DMS79 (cell line): ENCODE data around the gene SDCBP2.

Experiments
- DNase-seq: peaks from one replicate; lab custom pipeline; 2025; lab: John Stamatoyannopoulos, UW

The SDCBP2 gene

DNA sequence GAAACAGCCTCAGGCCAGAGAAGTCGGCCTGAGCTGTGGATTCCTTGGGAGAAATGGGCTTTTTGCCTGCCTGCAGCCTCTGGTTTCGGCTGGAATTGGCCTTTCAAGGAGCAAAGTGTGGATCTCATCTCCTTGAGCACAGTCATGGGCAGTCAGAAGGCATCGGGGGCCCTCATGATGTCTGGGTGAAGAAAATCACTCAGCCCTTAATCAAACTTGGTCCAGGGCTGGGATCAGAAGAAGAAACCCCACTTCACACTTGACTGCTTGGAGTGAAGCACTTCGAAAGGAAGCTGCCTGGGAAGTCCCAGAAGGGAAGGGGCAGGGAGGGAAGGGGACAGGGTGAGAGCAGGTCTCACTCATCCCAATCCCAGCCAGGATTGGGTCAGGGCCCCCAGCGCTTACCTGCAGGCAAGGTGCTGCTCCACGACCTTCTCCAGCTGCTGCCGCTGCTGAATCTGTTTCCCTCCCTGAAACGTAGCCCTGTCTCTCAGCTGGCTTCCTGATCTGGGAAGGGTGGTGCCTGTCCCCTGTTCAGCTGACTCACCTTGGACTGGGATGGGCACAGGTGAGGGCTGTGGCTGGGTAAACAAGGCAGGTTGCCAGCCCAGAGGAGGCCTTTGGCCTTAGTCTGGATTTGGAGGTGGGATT is at the start of gene SDCBP2:
Gene SDCBP2, minus strand, starts transcription at position 460 of the 651 bp plus-strand sequence. CDS start 8,723 bp downstream, outside the sequence.
- peak; percentile 18 for DNase-seq

- no peak for DNase-seq
Observed at GRCh38 chr20:1378735-1379125, 49.8 kb upstream of the SDCBP2 start.

GRCh38 chr20:1377984-1378734 is 49.2 kb upstream of the SDCBP2 start:
- DNase-seq, result no peak

- DNase-seq, result no peak
Observed at GRCh38 chr20:1377341-1377871, 48.5 kb upstream of the SDCBP2 start.

DNA sequence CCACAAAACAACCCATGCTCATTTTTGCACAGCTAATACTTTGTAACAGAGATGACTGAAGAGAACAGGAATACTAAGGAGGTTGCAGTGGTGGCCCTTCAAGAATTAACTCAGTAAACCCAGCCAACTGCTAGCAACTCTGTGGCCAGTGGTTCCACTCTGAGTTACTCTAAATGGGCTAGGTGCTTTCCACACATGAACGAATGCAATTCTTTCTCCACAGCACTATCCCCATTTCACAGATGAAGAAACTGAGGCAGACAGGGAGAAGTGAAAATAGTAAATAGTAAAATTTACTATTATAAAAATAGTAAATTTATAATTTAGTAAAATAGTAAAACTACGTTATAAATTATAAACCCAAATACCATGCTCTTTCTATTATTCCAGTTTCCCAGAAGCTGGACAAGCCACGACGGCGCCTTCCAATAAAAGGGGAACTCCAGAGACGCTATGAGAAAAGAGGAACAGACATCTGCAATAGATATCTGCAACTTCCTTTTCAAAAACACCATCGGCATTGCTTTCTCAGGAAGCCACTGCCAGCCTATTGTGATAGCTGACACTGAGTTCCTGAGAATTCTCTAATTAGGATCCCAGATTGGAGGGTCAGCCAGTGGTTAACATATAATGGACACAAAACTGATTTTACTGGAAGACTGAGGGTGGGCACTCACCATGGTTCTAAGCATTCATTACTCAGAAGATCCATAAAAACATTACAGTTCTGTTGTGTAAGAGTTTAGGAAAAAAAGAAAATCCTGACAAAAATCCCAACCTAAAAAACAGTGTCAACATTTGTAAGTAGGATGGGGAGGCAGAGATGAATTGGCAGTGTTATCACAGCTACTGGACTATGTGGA is 47.7 kb upstream of the SDCBP2 start:
- DNase-seq, result no peak

DNA sequence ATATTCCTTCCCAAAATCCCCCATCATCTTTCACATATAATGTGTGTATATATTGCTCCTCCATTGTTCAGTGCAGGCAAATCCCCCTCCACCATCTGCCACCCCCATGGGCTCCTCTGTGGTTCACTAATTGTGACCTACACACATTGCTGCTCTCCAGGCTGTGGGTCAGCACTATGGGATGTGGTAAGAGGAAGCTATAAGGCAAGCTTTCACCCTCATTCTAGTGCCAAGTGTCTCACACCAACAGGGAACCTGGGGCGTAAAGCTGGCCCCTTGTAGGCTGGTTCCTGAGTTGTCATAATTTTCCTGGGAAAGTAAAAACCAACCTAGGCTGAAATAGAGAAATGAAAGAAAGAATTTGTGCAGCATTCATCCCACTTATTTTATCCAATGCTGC is 47.1 kb upstream of the SDCBP2 start:
- no peak for DNase-seq

- DNase-seq, result peak; percentile 64
Observed at GRCh38 chr20:1375515-1375914, 46.6 kb upstream of the SDCBP2 start.

DNA sequence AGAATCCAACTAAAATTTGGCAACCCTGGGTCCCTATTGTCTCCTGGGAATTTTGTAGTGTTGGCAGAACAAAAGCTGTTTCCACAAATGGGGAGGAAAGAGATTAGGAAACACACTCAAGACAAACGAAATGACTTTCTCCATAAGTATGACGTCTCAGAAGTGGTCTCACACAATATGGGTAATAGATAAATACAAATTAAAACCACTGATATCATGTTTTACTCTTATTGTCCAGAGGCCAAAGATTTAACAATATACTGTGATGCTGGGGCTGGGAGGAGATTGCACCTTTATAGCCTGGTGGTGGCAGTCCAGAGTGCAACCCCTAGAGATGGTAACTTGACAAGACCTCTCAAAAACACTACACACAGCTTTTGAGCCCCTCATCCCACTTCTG is 45.3 kb upstream of the SDCBP2 start:
- DNase-seq, result no peak

DNA sequence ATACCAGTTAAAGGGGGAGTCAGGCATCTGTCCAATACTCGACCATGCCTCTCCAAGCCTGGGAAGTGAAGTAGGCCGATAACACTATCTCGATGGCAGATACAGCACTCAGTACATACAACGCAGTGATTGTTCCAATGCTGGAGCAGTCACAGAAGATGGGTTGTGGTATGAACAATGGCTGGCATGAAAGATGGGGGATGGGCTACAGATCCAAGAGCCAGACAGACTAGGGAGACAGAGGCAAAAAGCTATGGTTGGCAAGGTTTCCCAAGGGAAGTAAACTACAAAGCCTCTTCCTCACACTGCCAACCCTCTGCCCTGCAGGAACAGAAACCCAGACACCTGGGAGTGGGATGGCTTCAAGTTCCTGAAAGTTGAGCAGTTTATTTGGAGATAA is 44.7 kb upstream of the SDCBP2 start:
- no peak for DNase-seq

DNA sequence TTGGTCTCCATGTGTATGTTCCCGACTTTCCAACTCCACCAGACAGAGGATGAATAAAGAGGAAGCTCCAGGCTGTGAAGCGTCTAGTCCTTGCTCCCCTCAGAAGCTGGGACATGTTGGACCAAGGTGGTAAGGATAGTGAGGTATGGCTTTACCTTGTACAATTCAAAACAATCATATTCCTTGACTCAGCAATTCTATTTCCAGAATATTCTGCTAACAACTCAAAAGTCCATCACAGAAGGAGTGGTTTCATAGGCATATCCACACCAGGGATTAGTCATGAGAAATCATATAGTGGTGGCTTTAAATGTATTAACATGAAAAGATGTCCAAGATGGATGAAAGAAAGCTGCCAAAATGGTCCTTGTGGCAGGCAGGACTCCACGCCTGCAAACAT is 44.1 kb upstream of the SDCBP2 start:
- DNase-seq, result no peak

- DNase-seq, result no peak
Observed at GRCh38 chr20:1371830-1372539, 43.0 kb upstream of the SDCBP2 start.

DNA sequence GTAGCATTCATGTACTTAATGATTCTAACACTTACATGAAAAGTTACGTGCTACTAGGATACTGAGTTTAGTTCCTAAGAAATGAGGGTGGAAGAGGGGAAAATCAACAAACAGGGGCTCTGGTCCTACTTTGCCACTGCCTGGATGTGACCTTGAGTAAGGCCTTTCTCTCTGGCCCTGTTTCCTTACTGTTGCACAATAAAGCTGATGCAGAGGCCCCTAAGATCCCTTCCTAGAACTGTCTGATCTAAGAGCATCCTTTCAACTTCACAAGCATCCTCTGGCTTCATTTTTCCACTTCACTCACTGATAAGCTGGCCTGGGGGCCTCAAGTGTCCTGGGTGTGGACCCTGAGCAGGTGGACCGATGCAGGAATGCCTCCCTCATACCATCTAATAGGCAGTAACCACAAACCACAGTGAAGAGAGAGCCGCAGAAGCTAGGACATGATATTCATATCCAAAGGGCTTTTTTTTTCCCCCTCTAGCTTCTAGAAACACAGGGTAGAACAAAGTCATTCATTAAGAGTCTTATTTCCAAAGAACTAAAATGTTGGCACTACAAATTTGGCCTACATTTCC is 42.4 kb upstream of the SDCBP2 start:
- DNase-seq, result no peak

- no peak for DNase-seq
Observed at GRCh38 chr20:1370548-1371110, 41.7 kb upstream of the SDCBP2 start.

DNA sequence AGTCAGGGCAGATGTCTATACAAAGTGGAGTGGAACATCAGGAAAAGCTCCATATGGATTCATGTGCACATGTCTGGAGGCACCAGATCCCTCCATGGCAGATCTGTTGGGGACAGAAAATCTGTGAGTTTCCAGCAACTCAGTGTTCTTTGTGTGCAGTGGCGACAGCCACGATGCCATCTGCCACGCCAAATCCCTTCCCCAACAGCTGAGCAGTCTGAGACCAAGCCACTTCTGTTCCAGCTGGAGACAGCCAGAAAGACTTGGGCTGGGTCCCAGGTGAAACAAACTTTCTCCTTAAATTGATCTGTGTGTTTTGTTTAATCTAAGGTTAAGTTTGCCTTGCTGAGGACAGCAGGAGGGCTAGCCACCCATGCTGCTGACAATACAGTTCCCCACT is 41.0 kb upstream of the SDCBP2 start:
- DNase-seq, result no peak

- no peak for DNase-seq
Observed at GRCh38 chr20:1368448-1369199, 39.7 kb upstream of the SDCBP2 start.

DNA sequence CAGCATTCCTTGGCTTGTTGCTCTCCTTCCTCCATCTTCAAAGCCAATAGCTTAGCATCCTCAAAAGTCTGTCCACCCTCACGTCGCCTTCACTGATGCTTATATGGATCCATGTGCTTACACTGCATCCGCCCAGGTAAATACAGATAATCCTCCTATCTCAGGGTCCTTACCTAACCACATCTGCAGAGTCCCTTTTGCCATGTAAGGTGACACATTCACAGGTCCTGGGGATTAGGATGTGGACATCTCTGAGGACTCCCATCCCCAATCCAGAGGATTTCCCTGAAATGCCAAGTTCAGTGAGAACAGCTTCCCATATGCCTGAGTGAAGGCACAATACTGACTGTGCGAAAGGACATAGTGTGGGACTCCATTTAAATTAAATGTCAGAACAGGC is 38.5 kb upstream of the SDCBP2 start:
- DNase-seq, result no peak

DNA sequence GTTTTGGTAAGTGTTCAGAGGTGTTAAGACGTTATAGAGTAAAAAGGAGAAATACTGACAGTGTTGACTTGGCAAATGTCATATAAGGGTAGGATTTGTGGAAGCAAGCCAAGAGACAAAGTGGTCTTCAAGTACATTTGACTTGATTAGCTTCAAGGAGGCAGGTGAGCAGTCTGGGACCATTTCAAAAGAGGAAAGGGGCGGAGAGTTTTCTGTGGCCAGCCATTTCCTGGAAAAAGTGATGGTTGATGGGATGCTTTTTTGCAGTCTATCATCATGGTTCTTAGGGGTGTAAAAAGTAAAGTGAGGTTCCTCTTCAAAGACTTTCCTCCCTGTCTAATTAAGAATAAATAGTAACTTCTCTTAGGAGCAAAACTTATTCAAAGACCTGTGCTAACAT is 35.2 kb upstream of the SDCBP2 start:
- DNase-seq, result peak; percentile 70

GRCh38 chr20:1363522-1363921 is 34.6 kb upstream of the SDCBP2 start:
- DNase-seq, result no peak

- DNase-seq, result no peak
Observed at GRCh38 chr20:1362484-1362883, 33.5 kb upstream of the SDCBP2 start.

GRCh38 chr20:1360094-1360846 is 31.3 kb upstream of the SDCBP2 start:
- no peak for DNase-seq
